TTC549 (cell line): ENCODE results near the gene SPAG4.

Source experiments
- FAIRE-seq: peaks from 2 replicates; lab custom pipeline; 2012; peaks lifted over from hg19 to GRCh38; lab: Jason Lieb, UNC

SPAG4 gene

GRCh38 chr20:35660122-35660937 lies 44.7 kb downstream of the SPAG4 start:
- FAIRE-seq, result no peak

DNA sequence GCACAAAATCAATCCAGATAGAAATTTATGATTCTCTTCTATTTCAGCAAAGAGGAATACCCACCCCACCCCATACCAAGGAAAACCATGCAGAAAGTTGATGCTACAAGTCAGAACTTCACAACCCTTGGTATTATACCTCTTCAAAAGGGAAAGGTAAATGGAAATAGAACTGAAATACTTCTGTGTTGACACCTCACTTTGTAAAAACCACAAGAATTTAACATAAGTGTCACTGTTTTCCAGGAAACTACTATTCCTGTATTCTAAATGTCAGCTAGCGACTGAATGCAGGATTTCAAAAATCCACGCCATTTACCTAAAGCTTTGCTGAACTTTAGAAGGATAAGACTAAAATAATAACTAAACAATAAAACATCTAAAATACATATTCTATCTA lies 45.4 kb downstream of the SPAG4 start:
- no peak for FAIRE-seq

- no peak for FAIRE-seq
These were observed 46.3 kb downstream of the SPAG4 start for GRCh38 chr20:35661908-35662307.

GRCh38 chr20:35662551-35662950 lies 46.9 kb downstream of the SPAG4 start:
- no peak for FAIRE-seq

GRCh38 chr20:35663516-35664465 lies 48.2 kb downstream of the SPAG4 start:
- no peak for FAIRE-seq

DNA sequence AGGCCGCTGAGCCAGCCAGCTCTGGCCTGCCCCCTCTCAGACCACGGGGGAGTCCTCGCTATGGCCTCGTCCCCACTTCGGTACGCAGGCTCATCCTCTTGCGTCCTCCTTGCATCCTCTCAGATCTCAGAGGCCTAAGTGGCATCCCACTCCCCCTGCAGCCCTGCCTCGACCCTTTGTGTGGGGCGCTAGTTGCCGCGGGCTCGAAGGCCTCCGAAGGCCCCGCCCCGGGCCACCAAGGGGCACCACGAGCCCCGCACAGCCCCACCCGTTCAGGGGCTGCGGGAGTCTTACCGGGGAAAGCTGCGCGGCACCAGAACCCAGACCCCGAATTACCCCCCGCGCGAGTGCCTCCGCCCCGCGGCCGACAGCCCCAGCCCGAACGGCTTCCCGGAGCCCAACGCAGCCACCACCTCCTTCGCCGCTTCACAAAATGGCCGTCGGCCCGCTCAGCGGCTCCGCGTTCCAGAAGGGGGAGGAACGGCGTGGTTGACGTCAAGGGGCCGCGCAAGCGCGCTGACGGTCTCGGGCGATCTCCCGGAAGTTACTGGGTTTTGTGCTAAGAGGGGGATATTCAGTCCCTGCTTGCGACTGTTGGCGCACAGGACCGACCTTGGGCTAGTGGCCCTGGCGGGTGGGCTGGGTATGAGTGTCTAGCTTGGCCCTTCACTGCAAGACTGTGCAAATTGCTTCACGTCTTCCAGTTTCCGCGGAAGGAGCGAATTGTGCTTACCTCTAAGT lies 49.0 kb downstream of the SPAG4 start, which contains the start of the genes CPNE1 and RBM12:
Gene CPNE1 (minus strand): TSS at position 435 of the 741 bp plus-strand sequence. CDS start 31,977 bp downstream, outside the sequence.
Gene RBM12 (minus strand): TSS at position 435 of the 741 bp plus-strand sequence. CDS start 9,578 bp downstream, outside the sequence.
- FAIRE-seq, result no peak

GRCh38 chr20:35665949-35666288 lies 50.3 kb downstream of the SPAG4 start:
- FAIRE-seq, result no peak

- no peak for FAIRE-seq
These were observed 53.6 kb downstream of the SPAG4 start for GRCh38 chr20:35669221-35669620.

GRCh38 chr20:35669681-35670080 lies 54.1 kb downstream of the SPAG4 start:
- no peak for FAIRE-seq
